MM.1S (cell line): ENCODE measurements around the gene ITGB5.

ENCODE experiments used
- EZH2 ChIP-seq: fragments of 300-600 bp; sonication (generic); optimal IDR thresholded peaks from 2 replicates; pipeline ENCODE3; 2017; ENCODE audit warnings: low read depth, mild to moderate bottlenecking, antibody characterized with exemption, low read length, mixed read lengths
- TF ChIP-seq, protein P1 (sequence below): fragments of 300-600 bp; sonication (generic); IDR thresholded peaks from 2 replicates; pipeline ENCODE4 v1.5.1; 2016; ENCODE audit warnings: antibody characterized with exemption, low read length, mixed read lengths

DNA sequence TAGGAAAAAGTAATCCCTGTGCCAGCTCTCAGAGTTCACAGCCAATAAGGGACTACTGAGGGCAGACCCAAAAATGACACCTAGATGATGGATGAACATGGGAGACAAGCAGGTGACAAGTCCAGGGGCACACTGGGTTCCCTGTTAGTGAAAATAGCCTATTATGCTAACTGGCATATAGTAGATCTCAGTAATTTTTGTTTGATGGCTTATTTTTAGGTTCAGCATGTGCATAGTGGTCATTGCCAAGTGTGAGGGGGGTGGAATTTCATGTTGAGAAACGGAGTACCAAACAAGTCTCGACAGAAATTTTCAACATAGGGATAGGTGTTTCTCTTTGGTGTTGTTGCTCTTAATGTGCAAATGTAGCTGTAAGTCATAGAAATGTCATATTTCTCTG is 6.4 kb upstream of the ITGB5 start:
- TF ChIP-seq, protein P1, sequence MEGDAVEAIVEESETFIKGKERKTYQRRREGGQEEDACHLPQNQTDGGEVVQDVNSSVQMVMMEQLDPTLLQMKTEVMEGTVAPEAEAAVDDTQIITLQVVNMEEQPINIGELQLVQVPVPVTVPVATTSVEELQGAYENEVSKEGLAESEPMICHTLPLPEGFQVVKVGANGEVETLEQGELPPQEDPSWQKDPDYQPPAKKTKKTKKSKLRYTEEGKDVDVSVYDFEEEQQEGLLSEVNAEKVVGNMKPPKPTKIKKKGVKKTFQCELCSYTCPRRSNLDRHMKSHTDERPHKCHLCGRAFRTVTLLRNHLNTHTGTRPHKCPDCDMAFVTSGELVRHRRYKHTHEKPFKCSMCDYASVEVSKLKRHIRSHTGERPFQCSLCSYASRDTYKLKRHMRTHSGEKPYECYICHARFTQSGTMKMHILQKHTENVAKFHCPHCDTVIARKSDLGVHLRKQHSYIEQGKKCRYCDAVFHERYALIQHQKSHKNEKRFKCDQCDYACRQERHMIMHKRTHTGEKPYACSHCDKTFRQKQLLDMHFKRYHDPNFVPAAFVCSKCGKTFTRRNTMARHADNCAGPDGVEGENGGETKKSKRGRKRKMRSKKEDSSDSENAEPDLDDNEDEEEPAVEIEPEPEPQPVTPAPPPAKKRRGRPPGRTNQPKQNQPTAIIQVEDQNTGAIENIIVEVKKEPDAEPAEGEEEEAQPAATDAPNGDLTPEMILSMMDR: no peak
- TF ChIP-seq EZH2: no peak
